ENCODE data around the gene PARP11. TPM values are rescaled to one million over a fixed set of nuclear protein-coding genes. Genes with fewer than 3 reads are reported as not detected.

The PARP11 gene
- total RNA-seq, 6 experiments from 2014 or later: 2.9 to 7.5 (median 4.9) TPM

DNA sequence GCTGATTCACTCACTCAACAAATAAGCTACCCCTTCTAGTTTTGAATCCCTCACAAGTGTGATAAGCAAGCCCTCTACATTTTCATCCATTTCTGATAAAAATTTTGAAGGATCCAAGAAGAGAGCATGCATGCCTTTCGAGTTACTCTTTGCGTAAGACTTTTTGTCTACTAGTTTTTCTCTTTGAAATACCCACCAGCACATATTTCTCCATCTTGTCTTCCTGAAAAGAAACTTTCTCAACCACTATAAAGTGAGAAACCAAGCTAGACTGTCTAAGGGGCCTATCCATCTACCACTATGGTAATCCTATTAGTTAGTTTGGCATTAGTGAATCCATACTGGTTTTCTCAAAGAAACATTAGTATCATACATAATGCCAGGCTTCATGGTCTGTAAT, 56.9 kb downstream of the PARP11 start:
- Histone ChIP-seq H3K9me3 (no peaks in the 10 kb centered on the region), H3K4me3 (no peak overlapping the region), H3K4me1 (peaks cover 0 to 17% (median 7%) of the 10 kb centered on the region in 4 donors), H3K27ac (no peak overlapping the region), H3K36me3 (no peaks in the 10 kb centered on the region), H3K27me3 (no peaks in the 10 kb centered on the region)
- no peak for ATAC-seq
- no peak for TF ChIP-seq POLR2A (IDR thresholded peaks at IDR 0.05)
- TF ChIP-seq, protein P1, sequence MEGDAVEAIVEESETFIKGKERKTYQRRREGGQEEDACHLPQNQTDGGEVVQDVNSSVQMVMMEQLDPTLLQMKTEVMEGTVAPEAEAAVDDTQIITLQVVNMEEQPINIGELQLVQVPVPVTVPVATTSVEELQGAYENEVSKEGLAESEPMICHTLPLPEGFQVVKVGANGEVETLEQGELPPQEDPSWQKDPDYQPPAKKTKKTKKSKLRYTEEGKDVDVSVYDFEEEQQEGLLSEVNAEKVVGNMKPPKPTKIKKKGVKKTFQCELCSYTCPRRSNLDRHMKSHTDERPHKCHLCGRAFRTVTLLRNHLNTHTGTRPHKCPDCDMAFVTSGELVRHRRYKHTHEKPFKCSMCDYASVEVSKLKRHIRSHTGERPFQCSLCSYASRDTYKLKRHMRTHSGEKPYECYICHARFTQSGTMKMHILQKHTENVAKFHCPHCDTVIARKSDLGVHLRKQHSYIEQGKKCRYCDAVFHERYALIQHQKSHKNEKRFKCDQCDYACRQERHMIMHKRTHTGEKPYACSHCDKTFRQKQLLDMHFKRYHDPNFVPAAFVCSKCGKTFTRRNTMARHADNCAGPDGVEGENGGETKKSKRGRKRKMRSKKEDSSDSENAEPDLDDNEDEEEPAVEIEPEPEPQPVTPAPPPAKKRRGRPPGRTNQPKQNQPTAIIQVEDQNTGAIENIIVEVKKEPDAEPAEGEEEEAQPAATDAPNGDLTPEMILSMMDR (IDR thresholded peaks at IDR 0.05): no peak
- no peak for DNase-seq
- 73% methylated on average over 2 of the region's 2 CpGs for WGBS (ENCODE audit: insufficient coverage, low coverage, low lambda C conversion rate, missing lambda C conversion rate)
- intact Hi-C loops (cut with DNase I): no loop called here

- TF ChIP-seq, protein P1 (IDR thresholded peaks at IDR 0.05): no peak
- no peak for TF ChIP-seq POLR2A (IDR thresholded peaks at IDR 0.05)
- DNase-seq: no peak
- no peak overlapping the region for H3K4me3 ChIP-seq
- H3K27me3 ChIP-seq: no peaks in the 10 kb centered on the region
- H3K36me3 ChIP-seq: no peaks in the 10 kb centered on the region
- H3K4me1 ChIP-seq: peaks cover 0 to 17% (median 7%) of the 10 kb centered on the region in 4 donors
- WGBS (ENCODE audit: insufficient coverage, low coverage, low lambda C conversion rate, missing lambda C conversion rate): 30% methylated on average over 4 of the region's 4 CpGs
- ATAC-seq: peak; percentile 60 to 82 (median 72)
- no peaks in the 10 kb centered on the region for H3K9me3 ChIP-seq
- no peak overlapping the region for H3K27ac ChIP-seq
- intact Hi-C loops (cut with DNase I): no loop called here
Observed at GRCh38 chr12:3815094-3815766, 58.0 kb downstream of the PARP11 start.

DNA sequence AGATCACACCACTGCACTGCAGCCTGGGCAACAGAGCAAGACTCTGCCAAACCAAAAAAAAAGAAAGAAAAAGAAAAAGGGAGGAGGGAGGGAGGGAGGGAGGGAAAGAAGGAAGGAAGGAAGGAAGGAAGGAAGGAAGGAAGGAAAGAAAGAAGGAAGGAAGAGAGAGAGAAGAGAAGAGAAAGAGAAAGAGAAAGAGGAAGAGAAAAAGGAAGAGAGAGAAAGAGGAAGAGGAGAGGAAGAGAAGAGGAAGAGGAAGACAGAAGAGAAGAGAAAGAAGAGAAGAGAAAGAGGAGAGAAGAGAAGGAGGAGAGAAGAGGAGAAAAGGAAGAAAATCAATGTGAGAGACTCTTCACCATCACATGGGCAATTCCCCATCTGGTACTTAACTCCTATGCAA, 62.7 kb downstream of the PARP11 start:
- no peaks in the 10 kb centered on the region for H3K27me3 ChIP-seq
- no peak for TF ChIP-seq POLR2A (IDR thresholded peaks at IDR 0.05)
- no peak overlapping the region for H3K27ac ChIP-seq
- H3K9me3 ChIP-seq: no peaks in the 10 kb centered on the region
- ATAC-seq (no peak), DNase-seq (no peak)
- intact Hi-C loops (cut with DNase I): no loop called here
- H3K4me1 ChIP-seq: peaks cover 0 to 10% (median 4%) of the 10 kb centered on the region in 4 donors
- H3K4me3 ChIP-seq: no peak overlapping the region
- no peaks in the 10 kb centered on the region for H3K36me3 ChIP-seq

DNA sequence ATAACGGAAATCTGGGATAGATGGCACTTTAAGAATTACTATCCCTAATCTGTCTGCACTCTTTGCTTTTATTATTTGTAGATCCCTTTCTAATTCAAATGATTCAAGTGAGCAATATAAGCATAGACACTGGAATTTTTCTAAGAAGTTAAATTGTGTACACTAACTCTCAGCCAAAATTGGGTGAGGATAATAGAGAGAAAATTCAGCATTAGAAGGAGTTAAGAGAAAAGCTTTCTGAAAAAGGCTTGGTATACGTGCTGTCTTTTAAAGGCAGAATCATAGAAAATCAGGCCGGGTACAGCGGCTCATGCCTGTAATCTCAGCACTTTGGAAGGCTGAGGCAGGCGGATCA, 63.2 kb downstream of the PARP11 start:
- Histone ChIP-seq H3K27ac (no peak overlapping the region), H3K4me1 (peaks cover 0 to 6% (median 2%) of the 10 kb centered on the region in 4 donors), H3K4me3 (no peak overlapping the region), H3K36me3 (no peaks in the 10 kb centered on the region), H3K27me3 (no peaks in the 10 kb centered on the region), H3K9me3 (no peaks in the 10 kb centered on the region)
- ATAC-seq (no peak), DNase-seq (no peak)
- intact Hi-C loops (cut with DNase I): no loop called here
- no peak for TF ChIP-seq POLR2A (IDR thresholded peaks at IDR 0.05)
- TF ChIP-seq, protein P1 (IDR thresholded peaks at IDR 0.05): no peak
- 96% methylated on average over 5 of the region's 5 CpGs for WGBS (ENCODE audit: insufficient coverage, low coverage, low lambda C conversion rate, missing lambda C conversion rate)

DNA sequence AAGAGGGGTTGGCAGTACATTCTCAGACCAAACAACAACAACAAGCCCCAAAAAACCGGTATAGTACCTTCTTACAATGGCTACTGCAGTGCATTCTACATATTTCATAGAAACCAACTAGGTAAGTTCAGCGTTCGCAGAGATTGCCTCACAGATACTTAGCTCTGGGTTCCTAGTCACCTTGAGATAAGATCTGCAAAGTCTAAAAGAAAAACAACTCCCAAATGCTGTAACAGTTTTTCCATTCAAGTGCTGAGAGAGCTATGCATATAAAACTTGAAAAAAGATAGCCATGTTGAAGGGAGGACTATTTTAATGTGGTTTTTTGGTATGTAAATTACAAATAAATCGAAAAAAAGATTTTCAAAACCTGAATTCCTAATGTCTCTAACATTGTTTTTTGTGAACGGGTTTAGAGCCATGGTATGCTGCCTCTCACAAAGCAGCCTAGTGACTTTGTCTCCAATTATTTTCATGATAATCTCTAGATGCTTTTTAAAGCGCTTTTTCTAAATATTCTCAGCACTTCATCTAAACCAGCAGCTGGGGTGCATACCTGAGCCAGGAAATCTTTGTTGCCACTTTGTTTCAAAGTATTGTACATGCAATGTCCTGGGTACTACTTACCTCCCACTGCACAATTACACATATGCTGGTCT, 63.7 kb downstream of the PARP11 start:
- no peak for TF ChIP-seq POLR2A (IDR thresholded peaks at IDR 0.05)
- TF ChIP-seq, protein P1 (IDR thresholded peaks at IDR 0.05): no peak
- 84% methylated on average over 6 of the region's 6 CpGs for WGBS (ENCODE audit: insufficient coverage, low coverage, low lambda C conversion rate, missing lambda C conversion rate)
- Histone ChIP-seq H3K27me3 (no peaks in the 10 kb centered on the region), H3K27ac (no peak overlapping the region), H3K4me1 (peaks cover 0 to 1% (median 0%) of the 10 kb centered on the region in 4 donors), H3K9me3 (no peaks in the 10 kb centered on the region), H3K36me3 (no peaks in the 10 kb centered on the region), H3K4me3 (no peak overlapping the region)
- intact Hi-C loops (cut with DNase I): loop anchor here (5.0 to 10.0 kb wide), 2 partner anchors 512 to 515 kb away; no protein-coding TSS in a partner anchor
- ATAC-seq (no peak), DNase-seq (no peak)

Data from right lobe of liver (tissue), 6 donors.